ENCODE results near the gene PAFAH1B2.

- no peak for TF ChIP-seq CTCF (IDR thresholded peaks at IDR 0.05 in 4 of 5, conservative IDR thresholded peaks at IDR 0.05 in 1 of 5)
- TF ChIP-seq POLR2A (IDR thresholded peaks at IDR 0.05), result no peak
Measured at GRCh38 chr11:117121176-117121575, 22.9 kb upstream of the PAFAH1B2 start.
